Breast epithelium (tissue), 3 donors: Measurements from ENCODE around the gene SDK1.

Experiments
- POLR2A ChIP-seq: fragments of 450-650 bp; IDR thresholded peaks from one replicate; pipeline ENCODE4 v1.6.1; 2016; ENCODE audit warnings: antibody characterized with exemption, mild to moderate bottlenecking, moderate library complexity
- POLR2AphosphoS5 ChIP-seq, 3 donors: sonication (generic); formaldehyde crosslinking; IDR thresholded peaks; one replicate each; pipeline ENCODE4 v1.6.1; 2017; ENCODE audit warnings: antibody characterized with exemption in 3 of 3
- TF ChIP-seq, protein P1 (sequence below), 3 donors: fragments of 450-650 bp; IDR thresholded peaks; one replicate each; pipeline ENCODE4 v1.5.1; 2016 to 2017; ENCODE audit warnings: antibody characterized with exemption in 3 of 3, mild to moderate bottlenecking in 3 of 3, moderate library complexity in 3 of 3

DNA sequence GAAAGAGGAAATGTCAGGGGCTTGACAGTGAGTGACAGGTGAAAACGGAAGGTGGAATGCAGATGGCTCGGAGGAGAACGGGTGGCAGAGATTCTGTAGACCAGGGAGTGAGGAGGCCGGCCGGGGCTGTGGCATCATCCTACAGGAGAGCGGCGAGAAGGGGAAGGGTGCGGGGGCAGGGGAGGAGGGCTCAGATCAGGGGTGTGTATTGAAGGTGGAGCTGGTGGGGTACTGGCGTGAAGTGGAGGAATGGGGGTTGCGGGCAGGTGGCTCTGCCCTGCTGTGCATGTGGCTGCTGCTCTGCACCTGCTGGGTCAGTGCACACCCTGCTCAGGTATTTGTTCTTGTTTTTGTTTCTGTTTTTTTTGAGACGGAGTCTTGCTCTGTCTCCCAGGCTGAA, 910.2 kb downstream of the SDK1 start:
- TF ChIP-seq, protein P1, sequence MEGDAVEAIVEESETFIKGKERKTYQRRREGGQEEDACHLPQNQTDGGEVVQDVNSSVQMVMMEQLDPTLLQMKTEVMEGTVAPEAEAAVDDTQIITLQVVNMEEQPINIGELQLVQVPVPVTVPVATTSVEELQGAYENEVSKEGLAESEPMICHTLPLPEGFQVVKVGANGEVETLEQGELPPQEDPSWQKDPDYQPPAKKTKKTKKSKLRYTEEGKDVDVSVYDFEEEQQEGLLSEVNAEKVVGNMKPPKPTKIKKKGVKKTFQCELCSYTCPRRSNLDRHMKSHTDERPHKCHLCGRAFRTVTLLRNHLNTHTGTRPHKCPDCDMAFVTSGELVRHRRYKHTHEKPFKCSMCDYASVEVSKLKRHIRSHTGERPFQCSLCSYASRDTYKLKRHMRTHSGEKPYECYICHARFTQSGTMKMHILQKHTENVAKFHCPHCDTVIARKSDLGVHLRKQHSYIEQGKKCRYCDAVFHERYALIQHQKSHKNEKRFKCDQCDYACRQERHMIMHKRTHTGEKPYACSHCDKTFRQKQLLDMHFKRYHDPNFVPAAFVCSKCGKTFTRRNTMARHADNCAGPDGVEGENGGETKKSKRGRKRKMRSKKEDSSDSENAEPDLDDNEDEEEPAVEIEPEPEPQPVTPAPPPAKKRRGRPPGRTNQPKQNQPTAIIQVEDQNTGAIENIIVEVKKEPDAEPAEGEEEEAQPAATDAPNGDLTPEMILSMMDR (IDR thresholded peaks at IDR 0.05), result no peak
- TF ChIP-seq POLR2AphosphoS5 (IDR thresholded peaks at IDR 0.05) (no peak), POLR2A (no peak)
